HG02763 (cell line): ENCODE results near the gene GPR45.
"Not testable (repeated sequence)": the region's sequence is repeated elsewhere in the genome, so short reads cannot be mapped to it uniquely, and the experiment has no call there.

ENCODE experiments used
- ATAC-seq: cut with Tn5 transposase; IDR thresholded peaks from one replicate; pipeline ENCODE4 v1.9.1; 2021; ENCODE audit warnings: mild to moderate bottlenecking, moderate library complexity; ENCODE audit not compliant: unreplicated experiment

The GPR45 gene, protein sequence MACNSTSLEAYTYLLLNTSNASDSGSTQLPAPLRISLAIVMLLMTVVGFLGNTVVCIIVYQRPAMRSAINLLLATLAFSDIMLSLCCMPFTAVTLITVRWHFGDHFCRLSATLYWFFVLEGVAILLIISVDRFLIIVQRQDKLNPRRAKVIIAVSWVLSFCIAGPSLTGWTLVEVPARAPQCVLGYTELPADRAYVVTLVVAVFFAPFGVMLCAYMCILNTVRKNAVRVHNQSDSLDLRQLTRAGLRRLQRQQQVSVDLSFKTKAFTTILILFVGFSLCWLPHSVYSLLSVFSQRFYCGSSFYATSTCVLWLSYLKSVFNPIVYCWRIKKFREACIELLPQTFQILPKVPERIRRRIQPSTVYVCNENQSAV

GRCh38 chr2:105241443-105241842 is at the start of gene GPR45:
GPR45 (plus strand) TSS chr2:105241743; CDS start chr2:105241859, 116 bp downstream.
- ATAC-seq, result no peak

DNA sequence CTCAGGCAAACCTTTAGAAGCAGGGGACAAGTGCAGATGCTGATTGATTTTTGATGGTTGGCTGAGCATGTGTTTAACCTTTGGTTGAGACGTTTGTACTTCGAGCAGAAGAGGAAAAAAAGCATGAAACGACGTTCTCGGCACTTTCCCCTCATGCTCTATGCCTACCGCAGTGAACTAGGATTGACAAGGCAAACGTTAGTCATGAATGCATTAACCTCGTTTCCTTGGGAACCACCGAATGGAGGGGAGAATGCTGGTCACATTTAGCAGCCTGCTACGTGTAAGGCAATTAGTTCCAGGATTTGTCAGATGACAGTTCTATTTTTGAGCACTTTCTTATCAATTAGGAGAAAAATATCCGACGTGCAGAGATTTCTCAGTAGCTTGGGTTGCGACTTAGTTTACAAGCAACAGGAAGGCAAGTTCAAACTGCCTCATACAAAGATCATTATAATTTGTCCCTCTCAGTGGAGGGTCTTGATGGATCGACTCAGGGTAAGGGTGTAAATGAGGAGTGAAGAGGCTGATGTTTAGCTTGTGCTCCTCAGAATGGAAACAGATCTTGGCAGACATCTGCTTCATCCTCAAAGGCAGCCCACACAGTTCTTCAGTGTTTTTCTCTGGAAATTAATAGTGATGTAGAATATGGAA is 47.4 kb upstream of the GPR45 start:
- no peak for ATAC-seq

DNA sequence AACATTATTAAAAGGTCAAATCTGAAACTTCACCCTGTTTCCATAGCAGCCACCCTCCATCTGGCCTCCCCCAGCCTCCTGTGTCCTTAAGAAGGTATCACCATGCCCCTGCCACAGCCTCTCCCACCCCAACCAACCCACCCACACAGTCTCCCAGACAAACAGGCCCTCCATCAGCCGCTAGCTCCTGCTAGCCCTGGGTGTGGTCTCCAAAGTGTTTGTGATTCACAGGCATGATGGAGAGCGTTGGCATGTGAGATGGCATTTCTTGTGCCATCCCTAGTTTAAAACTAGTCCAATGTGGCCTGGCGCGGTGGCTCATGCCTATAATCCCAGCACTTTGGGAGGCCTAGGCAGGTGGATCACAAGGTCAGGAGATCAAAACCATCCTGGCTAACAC is 44.9 kb upstream of the GPR45 start:
- ATAC-seq, result no peak

- ATAC-seq, result no peak
Observed at GRCh38 chr2:105215586-105216192, 25.9 kb upstream of the GPR45 start.

DNA sequence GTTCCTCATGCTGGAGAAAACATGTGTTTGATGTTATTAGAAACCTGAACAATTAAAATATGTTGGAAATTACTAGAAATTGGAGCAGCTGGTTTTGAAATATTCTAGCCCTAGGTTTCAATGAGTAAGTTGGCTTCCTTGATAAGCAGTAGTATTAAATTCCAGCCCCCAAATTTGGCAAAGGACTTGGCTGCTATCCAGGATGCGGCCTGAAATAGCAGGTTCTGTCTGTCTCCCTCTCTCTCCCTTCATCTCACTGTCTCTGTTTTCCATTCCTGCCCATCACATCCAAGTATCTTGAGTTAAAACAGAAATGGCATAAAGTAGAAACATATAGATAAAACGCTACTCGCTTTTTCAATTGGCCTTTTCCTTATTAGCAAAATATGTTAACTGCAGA is 20.9 kb upstream of the GPR45 start:
- ATAC-seq, result no peak

DNA sequence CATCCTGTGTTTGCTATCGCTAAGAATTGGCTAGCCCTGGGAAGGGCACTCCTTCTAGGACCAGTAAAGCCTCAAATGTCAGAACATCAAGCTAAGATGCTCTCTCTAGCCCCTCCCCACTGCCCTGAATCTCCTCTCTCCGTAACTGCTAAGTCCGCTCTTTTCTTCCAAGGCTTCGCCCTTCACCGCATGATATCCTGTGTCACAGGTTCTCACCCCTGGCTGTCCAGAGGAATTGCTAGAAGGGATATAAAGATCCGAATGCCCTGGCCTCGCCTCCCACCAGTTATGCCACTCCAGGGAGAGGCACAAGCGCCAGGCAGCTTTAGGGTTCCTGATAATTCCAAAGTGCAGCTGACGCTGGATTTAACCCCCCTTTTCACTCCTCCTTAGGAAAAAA is 17.1 kb upstream of the GPR45 start:
- ATAC-seq, result no peak

- ATAC-seq, result no peak
Observed at GRCh38 chr2:105231232-105231619, 10.3 kb upstream of the GPR45 start.

DNA sequence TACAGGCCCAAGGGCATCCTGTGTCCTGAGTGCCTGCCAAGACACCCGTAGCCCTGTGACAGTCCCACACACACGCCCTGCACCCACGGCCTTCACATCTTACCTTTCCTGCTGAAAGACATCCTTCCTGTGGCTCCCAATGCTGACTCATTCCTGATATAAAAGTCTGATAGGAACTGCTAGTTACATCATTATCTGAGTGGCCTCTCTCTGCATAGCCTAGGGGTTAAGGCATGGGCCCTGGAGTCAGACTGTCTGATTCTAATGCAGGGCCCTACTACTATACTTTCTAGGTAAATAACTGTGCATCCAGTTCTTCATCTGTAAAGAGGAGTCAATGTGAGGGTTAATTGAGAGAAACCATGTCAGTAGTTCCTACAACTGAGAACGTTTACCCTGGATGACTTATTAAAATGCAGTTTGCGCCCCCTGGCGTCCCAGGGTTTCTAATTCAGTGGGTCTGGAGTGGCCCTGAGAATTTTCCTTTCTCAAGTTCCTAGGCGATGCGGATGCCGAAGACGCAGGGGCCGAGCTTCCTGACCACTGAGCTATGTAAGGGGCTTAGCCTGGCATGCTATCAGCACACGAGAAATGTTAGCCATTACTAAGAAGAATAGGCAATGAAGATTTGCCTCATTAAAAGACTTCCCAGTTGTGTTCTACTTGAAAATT is 6.0 kb upstream of the GPR45 start:
- ATAC-seq, result peak; percentile 69

GRCh38 chr2:105236060-105236424 is 5.5 kb upstream of the GPR45 start:
- ATAC-seq, result no peak

- no peak for ATAC-seq
Observed at GRCh38 chr2:105237045-105237765, 4.3 kb upstream of the GPR45 start.

DNA sequence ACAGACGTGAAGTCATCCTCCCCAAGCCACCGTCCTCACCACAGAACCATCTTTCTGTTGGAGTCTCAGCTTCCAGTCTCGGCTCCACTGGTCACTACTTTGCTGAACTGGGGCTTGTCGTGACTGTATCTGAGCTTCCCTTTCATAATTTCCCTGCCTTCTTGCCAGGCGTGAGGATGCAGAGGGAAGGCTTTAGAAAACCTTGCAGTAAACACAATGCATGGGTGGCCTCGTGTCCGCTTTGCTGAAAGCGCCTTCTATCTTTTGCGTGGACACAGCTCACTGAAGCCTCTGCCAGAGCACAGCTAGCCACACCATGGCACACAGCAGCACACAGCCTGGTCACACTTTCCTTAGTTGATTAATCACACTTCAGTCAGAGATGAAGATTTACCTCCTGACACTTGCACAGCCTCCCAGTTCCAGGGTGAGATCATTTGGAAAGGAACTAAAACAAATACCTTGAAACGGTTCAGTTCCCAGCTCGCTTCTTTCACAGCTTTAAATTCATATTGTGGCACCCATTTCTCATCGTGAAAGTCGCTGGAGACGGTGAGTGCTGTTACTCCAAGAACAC is 2.8 kb upstream of the GPR45 start:
- no peak for ATAC-seq

- ATAC-seq, result no peak
Observed at GRCh38 chr2:105239924-105240323, 1.6 kb upstream of the GPR45 start.

DNA sequence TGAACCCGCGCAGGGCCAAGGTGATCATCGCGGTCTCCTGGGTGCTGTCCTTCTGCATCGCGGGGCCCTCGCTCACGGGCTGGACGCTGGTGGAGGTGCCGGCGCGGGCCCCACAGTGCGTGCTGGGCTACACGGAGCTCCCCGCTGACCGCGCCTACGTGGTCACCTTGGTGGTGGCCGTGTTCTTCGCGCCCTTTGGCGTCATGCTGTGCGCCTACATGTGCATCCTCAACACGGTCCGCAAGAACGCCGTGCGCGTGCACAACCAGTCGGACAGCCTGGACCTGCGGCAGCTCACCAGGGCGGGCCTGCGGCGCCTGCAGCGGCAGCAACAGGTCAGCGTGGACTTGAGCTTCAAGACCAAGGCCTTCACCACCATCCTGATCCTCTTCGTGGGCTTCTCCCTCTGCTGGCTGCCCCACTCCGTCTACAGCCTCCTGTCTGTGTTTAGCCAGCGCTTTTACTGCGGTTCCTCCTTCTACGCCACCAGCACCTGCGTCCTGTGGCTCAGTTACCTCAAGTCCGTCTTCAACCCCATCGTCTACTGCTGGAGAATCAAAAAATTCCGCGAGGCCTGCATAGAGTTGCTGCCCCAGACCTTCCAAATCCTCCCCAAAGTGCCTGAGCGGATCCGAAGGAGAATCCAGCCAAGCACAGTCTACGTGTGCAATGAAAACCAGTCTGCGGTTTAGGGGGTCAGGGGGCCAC is 897 bp downstream of the GPR45 start:
- ATAC-seq, result no peak

DNA sequence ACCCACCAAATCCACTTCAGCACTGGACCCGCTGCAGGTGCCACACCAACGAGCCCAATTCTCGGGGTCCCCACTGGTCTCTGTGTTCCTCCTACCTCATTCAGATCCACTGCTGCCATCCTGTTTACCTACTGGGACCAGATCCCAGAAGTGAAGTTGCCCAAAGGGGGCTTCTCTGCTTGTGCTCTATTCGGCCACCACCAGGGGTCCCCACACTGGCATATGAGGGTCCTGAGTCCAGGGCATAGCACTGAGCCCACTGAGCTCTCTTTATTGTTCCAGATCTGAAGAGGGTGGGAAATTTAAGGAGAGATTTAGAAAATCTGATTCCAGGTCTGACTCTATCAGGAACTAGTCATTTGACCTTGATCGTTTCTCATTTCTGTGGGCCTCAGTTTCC is 2.4 kb downstream of the GPR45 start:
- ATAC-seq, result no peak

DNA sequence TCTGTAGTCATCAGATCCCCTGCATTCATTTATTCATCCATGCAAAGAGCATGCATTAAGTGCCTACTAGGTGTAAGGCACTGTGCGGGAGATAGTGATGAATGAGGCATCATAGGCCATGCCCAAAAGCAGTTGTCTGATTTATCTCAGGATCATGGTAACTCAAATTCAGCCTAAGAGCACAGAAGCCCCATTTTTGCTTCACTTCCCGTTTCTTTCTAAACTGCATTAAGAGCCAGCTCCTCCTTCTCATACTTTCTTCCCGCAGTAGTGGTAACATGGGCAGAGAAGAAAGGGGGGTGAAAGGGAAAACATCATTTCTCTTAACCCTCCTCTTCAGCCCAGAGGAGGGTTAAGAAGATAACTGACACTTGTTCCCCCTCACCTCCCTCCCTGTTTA is 2.9 kb downstream of the GPR45 start:
- ATAC-seq, result no peak

- ATAC-seq, result no peak
Observed at GRCh38 chr2:105248316-105249070, 7.0 kb downstream of the GPR45 start.

- ATAC-seq, result no peak
Observed at GRCh38 chr2:105249181-105249580, 7.6 kb downstream of the GPR45 start.

DNA sequence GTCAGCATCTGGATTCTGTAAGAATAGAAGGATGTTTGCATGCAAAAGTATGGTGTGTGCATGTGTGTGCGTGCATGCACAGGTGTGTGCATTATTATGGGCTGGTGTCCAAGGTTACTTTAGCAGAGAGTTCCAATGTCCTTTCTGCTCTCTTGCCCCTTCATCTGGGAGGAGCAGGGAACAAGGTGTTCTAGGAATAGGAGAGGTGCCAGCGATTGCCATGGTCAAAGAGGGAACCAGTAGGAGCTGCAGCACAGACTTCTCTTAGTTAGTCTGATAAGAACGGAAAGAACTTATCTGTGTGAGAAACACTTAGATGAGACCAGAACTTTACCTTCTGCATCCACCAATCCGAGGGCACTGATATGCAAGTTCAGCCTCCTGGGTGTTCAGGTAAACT is 8.3 kb downstream of the GPR45 start:
- ATAC-seq, result no peak

DNA sequence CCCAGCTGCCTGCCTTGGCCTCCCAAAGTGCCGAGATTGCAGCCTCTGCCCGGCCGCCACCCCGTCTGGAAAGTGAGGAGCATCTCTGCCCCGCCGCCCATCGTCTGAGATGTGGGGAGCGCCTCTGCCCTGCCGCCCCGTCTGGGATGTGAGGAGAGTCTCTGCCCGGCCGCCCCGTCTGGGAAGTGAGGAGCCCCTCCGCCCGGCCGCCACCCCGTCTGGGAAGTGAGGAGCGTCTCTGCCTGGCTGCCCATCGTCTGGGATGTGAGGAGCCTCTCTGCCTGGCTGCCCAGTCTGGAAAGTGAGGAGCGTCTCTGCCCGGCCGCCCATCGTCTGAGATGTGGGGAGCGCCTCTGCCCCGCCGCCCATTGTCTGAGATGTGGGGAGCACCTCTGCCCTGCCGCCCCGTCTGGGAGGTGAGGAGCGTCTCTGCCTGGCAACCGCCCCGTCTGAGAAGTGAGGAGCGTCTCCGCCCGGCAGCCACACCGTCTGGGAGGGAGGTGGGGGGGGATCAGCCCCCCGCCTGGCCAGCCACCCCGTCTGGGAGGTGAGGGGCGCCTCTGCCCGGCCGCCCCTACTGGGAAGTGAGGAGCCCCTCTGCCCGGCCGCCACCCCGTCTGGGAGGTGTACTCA is 9.6 kb downstream of the GPR45 start:
- ATAC-seq, result not testable (repeated sequence)
